Glomerular visceral epithelial cell (primary cell): ENCODE measurements around the gene TMBIM6.

Experiments
- DNase-seq: peaks from one replicate; pipeline ENCODE4 v3.0.0-alpha.2; 2016; ENCODE audit errors: extremely low spot score

Gene TMBIM6

GRCh38 chr12:49796606-49797448 lies 55.5 kb downstream of the TMBIM6 start:
- no peak for DNase-seq

GRCh38 chr12:49797449-49797776 lies 56.1 kb downstream of the TMBIM6 start:
- no peak for DNase-seq

GRCh38 chr12:49798248-49798647 lies 56.9 kb downstream of the TMBIM6 start:
- no peak for DNase-seq

GRCh38 chr12:49798934-49799333 lies 57.6 kb downstream of the TMBIM6 start:
- DNase-seq: no peak

GRCh38 chr12:49800421-49801140 lies 59.2 kb downstream of the TMBIM6 start:
- no peak for DNase-seq

GRCh38 chr12:49801141-49802063 lies 60.0 kb downstream of the TMBIM6 start:
- no peak for DNase-seq

GRCh38 chr12:49803693-49804450 lies 62.5 kb downstream of the TMBIM6 start:
- DNase-seq: no peak

GRCh38 chr12:49804821-49805220 lies 63.5 kb downstream of the TMBIM6 start:
- no peak for DNase-seq

GRCh38 chr12:49805409-49805808 lies 64.1 kb downstream of the TMBIM6 start:
- no peak for DNase-seq

GRCh38 chr12:49806321-49806813 lies 65.0 kb downstream of the TMBIM6 start:
- DNase-seq: no peak

GRCh38 chr12:49806877-49807276 lies 65.5 kb downstream of the TMBIM6 start:
- DNase-seq: no peak

- no peak for DNase-seq
Observed at GRCh38 chr12:49807991-49808580, 66.7 kb downstream of the TMBIM6 start.

GRCh38 chr12:49808686-49809380 lies 67.5 kb downstream of the TMBIM6 start:
- no peak for DNase-seq

GRCh38 chr12:49809381-49809905 lies 68.1 kb downstream of the TMBIM6 start:
- no peak for DNase-seq

GRCh38 chr12:49809906-49810389 lies 68.6 kb downstream of the TMBIM6 start:
- no peak for DNase-seq

GRCh38 chr12:49811136-49811535 lies 69.8 kb downstream of the TMBIM6 start:
- no peak for DNase-seq

GRCh38 chr12:49811961-49812401 lies 70.6 kb downstream of the TMBIM6 start:
- no peak for DNase-seq

- DNase-seq: no peak
Observed at GRCh38 chr12:49813131-49813530, 71.8 kb downstream of the TMBIM6 start.
